HG03139 (cell line): Measurements from ENCODE around the gene SNAI1.
"Not testable (repeated sequence)": the region's sequence is repeated elsewhere in the genome, so short reads cannot be mapped to it uniquely, and the experiment has no call there.

Source experiments
- ATAC-seq: cut with Tn5 transposase; IDR thresholded peaks from one replicate; pipeline ENCODE4 v1.9.1; 2021; ENCODE audit not compliant: unreplicated experiment

SNAI1 gene

GRCh38 chr20:49961413-49961812 is 21.4 kb upstream of the SNAI1 start:
- no peak for ATAC-seq

- no peak for ATAC-seq
These were observed 17.6 kb upstream of the SNAI1 start for GRCh38 chr20:49964964-49965780.

- ATAC-seq = no peak
These were observed 16.9 kb upstream of the SNAI1 start for GRCh38 chr20:49965781-49966305.

- ATAC-seq = no peak
These were observed 15.9 kb upstream of the SNAI1 start for GRCh38 chr20:49966861-49967260.

- ATAC-seq = no peak
These were observed 13.5 kb upstream of the SNAI1 start for GRCh38 chr20:49969234-49969633.

- ATAC-seq = no peak
These were observed 12.8 kb upstream of the SNAI1 start for GRCh38 chr20:49969946-49970345.

GRCh38 chr20:49970498-49970897 is 12.3 kb upstream of the SNAI1 start:
- ATAC-seq = no peak

- no peak for ATAC-seq
These were observed 8.8 kb upstream of the SNAI1 start for GRCh38 chr20:49973981-49974380.

- ATAC-seq = no peak
These were observed 6.2 kb upstream of the SNAI1 start for GRCh38 chr20:49976542-49976941.

- not testable (repeated sequence) for ATAC-seq
These were observed 5.0 kb upstream of the SNAI1 start for GRCh38 chr20:49977740-49978139.

GRCh38 chr20:49978685-49979029 is 4.1 kb upstream of the SNAI1 start:
- ATAC-seq = no peak

GRCh38 chr20:49979030-49979832 is 3.5 kb upstream of the SNAI1 start:
- no peak for ATAC-seq

GRCh38 chr20:49980140-49981008 is 2.4 kb upstream of the SNAI1 start:
- ATAC-seq = no peak

GRCh38 chr20:49981218-49982071 is 1.3 kb upstream of the SNAI1 start:
- no peak for ATAC-seq

GRCh38 chr20:49982072-49982345 is 771 bp upstream of the SNAI1 start:
- no peak for ATAC-seq

GRCh38 chr20:49983123-49983847 is 505 bp downstream of the SNAI1 start:
- no peak for ATAC-seq

GRCh38 chr20:49983848-49984408 is 1.1 kb downstream of the SNAI1 start:
- ATAC-seq = no peak

GRCh38 chr20:49984426-49985153 is 1.8 kb downstream of the SNAI1 start:
- ATAC-seq = no peak

GRCh38 chr20:49985157-49985556 is 2.4 kb downstream of the SNAI1 start:
- ATAC-seq = no peak
